NT2/D1 (cell line): ENCODE data around the gene OR52E1.

Experiments used
- DNase-seq: peaks from one replicate; pipeline ENCODE4 v3.0.0-alpha.2; 2011; ENCODE audit warnings: low read depth, low spot score
- H3K27me3 ChIP-seq: 2 replicates; pipeline ENCODE4 v1.6.0; 2011; ENCODE audit warnings: mild to moderate bottlenecking; ENCODE audit not compliant: insufficient read length, insufficient read depth
- H3K36me3 ChIP-seq: 2 replicates; pipeline ENCODE4 v1.6.1; 2011; ENCODE audit warnings: mild to moderate bottlenecking, low read length, mixed read lengths; ENCODE audit not compliant: insufficient read depth, insufficient read length
- H3K4me1 ChIP-seq: 2 replicates; pipeline ENCODE4 v1.5.1; 2011; ENCODE audit not compliant: insufficient read depth, insufficient read length
- H3K4me3 ChIP-seq: 2 replicates; pipeline ENCODE4 v1.5.1; 2011; ENCODE audit warnings: low read depth; ENCODE audit not compliant: insufficient read length
- H3K9ac ChIP-seq: 2 replicates; pipeline ENCODE4 v1.6.0; 2011; ENCODE audit warnings: low read depth; ENCODE audit not compliant: insufficient read length
- H3K9me3 ChIP-seq: 2 replicates; pipeline ENCODE4 v1.5.1; 2011; ENCODE audit warnings: mild to moderate bottlenecking, low read length; ENCODE audit not compliant: insufficient read depth
- SUZ12 ChIP-seq: IDR thresholded peaks from 2 replicates; pipeline ENCODE4 v1.6.1; 2011; ENCODE audit not compliant: insufficient read length, insufficient read depth; ENCODE audit errors: extremely low read depth
- YY1 ChIP-seq: IDR thresholded peaks from 2 replicates; pipeline ENCODE4 v1.6.1; 2011; ENCODE audit not compliant: insufficient read length, insufficient read depth
- ZNF274 ChIP-seq: IDR thresholded peaks from 2 replicates; pipeline ENCODE4 v1.6.1; 2011; ENCODE audit warnings: mild to moderate bottlenecking, low read depth, low read length

OR52E1 gene

DNA sequence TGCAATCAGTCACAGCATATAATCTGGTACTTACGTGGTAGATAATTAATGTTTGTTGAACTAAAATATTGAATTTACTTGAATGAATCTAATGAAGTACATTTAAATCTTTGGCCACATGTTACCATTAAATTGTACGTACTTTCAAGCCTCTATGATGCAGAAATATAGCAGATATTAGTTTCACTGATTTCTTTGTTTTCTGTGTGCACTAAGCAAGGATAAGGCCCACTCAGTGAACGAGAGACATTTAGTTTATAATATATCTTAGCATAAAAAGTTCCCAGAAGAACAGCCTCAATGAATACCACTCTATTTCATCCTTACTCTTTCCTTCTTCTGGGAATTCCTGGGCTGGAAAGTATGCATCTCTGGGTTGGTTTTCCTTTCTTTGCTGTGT is at the start of gene OR52E1:
TSS of gene OR52E1 (plus strand) at position 301 of the 400 bp plus-strand sequence.
- no peaks in the 10 kb centered on the region for H3K4me1 ChIP-seq
- DNase-seq = no peak
- no peaks in the 10 kb centered on the region for H3K27me3 ChIP-seq
- H3K4me3 ChIP-seq = no peak within 1 kb of the TSS
- H3K9ac ChIP-seq = no peak within 1 kb of the TSS
- no peaks in the 10 kb centered on the region for H3K36me3 ChIP-seq
- no peaks in the 10 kb centered on the region for H3K9me3 ChIP-seq
- no peak for TF ChIP-seq SUZ12
- no peak for TF ChIP-seq ZNF274
- no peak for TF ChIP-seq YY1

DNA sequence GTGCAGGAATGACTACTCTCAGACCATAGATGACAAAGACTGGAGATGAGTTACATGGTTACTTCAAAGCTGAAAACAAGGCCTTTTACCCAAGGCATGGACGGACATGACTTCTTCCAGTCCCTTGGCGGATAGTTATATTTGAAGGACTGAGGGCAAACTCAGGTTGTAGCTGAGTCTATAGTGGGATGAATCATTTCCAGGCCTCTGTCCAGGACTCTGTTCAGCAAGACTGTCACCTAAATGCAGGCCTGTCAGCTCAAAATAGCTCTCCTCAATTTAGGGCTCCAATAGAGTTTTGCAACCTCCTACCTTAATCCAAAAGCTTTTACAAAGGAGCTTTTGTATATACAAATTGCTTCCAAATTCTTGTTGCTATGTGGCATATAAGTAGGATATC is 47.4 kb upstream of the OR52E1 start:
- H3K4me3 ChIP-seq = no peak overlapping the region

DNA sequence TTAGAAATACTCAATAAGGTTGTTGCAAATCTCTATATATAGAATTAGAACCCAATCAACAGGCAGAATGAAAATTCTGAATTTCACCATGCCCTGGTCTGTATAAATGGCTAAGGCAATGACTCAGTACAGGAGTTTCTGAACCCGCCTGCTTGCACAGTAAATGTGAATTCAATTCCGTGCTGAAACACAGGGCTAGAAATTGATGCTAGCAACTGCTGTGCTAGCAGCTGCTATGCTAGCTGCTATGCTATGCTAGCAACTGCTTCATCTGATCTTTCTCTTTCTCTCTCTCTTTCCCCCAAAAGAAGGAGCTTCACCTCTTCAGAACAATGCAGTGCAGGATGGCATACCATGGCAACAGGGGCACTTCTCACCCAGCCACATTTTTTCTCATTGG is 32.7 kb upstream of the OR52E1 start:
- TF ChIP-seq SUZ12 = no peak
- TF ChIP-seq ZNF274 = no peak
- TF ChIP-seq YY1 = no peak
- Histone ChIP-seq H3K36me3 (no peaks in the 10 kb centered on the region), H3K4me3 (no peak overlapping the region), H3K4me1 (no peaks in the 10 kb centered on the region), H3K27me3 (no peaks in the 10 kb centered on the region), H3K9ac (no peak overlapping the region), H3K9me3 (no peaks in the 10 kb centered on the region)
- no peak for DNase-seq

More for the DNA sequence above, 47.4 kb upstream of the OR52E1 start:
- no peaks in the 10 kb centered on the region for H3K27me3 ChIP-seq
- no peak overlapping the region for H3K9ac ChIP-seq
- no peaks in the 10 kb centered on the region for H3K4me1 ChIP-seq
- no peak for DNase-seq
- H3K9me3 ChIP-seq = no peaks in the 10 kb centered on the region
- H3K36me3 ChIP-seq = no peaks in the 10 kb centered on the region
- TF ChIP-seq YY1 (no peak), ZNF274 (no peak), SUZ12 (no peak)

DNA sequence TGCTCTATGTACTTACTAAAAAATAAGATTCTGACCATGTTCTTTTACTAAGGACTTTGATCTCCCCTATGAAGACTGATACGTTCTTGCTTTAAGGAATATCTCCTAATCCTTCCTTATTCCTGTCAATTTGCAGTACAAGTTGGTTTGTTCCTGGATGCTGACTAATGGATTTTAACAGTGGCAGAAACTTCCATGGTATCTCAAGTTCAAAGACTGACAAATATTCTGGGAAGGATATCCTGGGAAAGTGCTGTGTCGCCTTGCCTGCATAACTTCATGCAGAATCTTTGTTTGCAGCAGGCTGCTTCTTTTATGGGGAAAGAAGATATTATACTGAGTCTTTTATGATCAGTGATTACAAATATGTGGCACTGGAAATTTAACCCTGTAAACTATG is 31.4 kb upstream of the OR52E1 start:
- Histone ChIP-seq H3K27me3 (no peaks in the 10 kb centered on the region), H3K9ac (no peak overlapping the region), H3K36me3 (no peaks in the 10 kb centered on the region), H3K4me1 (no peaks in the 10 kb centered on the region), H3K4me3 (no peak overlapping the region), H3K9me3 (no peaks in the 10 kb centered on the region)
- DNase-seq = no peak
- TF ChIP-seq ZNF274 = no peak
- no peak for TF ChIP-seq SUZ12
- no peak for TF ChIP-seq YY1

DNA sequence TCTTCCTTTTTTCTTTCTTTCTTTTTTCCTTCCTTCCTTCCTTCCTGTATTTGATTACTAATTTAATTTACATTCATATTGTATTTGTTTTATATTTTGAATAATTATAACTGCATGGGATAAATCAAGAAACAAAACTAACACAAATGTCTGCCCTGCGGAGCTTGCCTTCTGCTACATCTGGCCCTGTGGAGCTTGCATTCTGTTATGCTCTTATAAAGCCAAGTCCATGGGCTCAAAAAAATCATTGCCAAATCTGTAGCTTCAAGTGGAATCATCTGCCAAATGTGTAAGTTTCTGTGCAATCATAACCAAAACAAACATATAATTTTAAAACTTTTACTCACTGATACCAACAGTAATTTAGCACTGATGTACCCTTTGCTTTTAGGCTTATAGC is 31.0 kb upstream of the OR52E1 start:
- Histone ChIP-seq H3K9ac (no peak overlapping the region), H3K4me3 (no peak overlapping the region), H3K9me3 (no peaks in the 10 kb centered on the region), H3K4me1 (no peaks in the 10 kb centered on the region), H3K36me3 (no peaks in the 10 kb centered on the region), H3K27me3 (no peaks in the 10 kb centered on the region)
- no peak for DNase-seq
- TF ChIP-seq SUZ12 (no peak), ZNF274 (no peak), YY1 (no peak)

DNA sequence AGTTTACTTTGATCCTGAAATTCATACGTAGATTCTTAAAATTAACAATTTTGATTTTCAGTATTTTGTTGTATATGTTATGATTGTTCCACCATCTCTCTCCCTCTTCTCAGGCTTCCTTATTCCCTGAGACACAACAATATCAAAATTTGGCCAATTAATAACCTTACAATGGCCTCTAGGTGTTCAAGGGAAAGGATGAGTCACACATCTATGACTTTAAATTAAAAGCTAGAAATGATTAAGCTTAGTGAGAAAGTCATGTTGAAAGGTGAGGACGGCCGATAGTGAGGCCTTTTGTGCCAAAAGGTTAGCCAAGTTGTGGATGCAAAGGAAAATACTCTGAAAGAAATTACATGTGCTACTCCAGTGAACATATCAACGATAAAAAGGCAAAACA is 28.5 kb upstream of the OR52E1 start:
- no peaks in the 10 kb centered on the region for H3K9me3 ChIP-seq
- H3K9ac ChIP-seq = no peak overlapping the region
- DNase-seq = no peak
- H3K4me1 ChIP-seq = no peaks in the 10 kb centered on the region
- no peak overlapping the region for H3K4me3 ChIP-seq
- H3K27me3 ChIP-seq = no peaks in the 10 kb centered on the region
- no peaks in the 10 kb centered on the region for H3K36me3 ChIP-seq
- TF ChIP-seq YY1 = no peak
- no peak for TF ChIP-seq ZNF274
- TF ChIP-seq SUZ12 = no peak

DNA sequence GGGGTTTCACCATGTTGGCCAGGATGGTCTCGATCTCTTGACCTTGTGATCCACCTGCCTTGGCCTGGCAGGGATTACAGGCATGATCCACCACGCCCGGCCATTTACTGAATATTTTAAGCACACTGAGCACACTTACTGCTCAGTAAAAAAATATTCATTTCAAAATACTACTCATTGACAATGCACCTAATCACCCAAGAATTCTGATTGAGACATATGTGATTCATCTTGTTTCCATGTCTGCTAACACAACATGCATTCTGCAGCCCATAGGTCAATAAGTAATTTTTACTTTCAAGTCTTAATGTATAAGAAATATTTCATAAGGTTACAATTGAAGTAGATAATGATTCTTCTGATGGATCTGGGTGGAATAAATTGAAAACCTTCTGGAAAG is 27.3 kb upstream of the OR52E1 start:
- no peak for DNase-seq
- TF ChIP-seq ZNF274 = no peak
- TF ChIP-seq SUZ12 = no peak
- TF ChIP-seq YY1 = no peak
- Histone ChIP-seq H3K27me3 (no peaks in the 10 kb centered on the region), H3K9me3 (no peaks in the 10 kb centered on the region), H3K9ac (no peak overlapping the region), H3K36me3 (no peaks in the 10 kb centered on the region), H3K4me3 (no peak overlapping the region), H3K4me1 (no peaks in the 10 kb centered on the region)

DNA sequence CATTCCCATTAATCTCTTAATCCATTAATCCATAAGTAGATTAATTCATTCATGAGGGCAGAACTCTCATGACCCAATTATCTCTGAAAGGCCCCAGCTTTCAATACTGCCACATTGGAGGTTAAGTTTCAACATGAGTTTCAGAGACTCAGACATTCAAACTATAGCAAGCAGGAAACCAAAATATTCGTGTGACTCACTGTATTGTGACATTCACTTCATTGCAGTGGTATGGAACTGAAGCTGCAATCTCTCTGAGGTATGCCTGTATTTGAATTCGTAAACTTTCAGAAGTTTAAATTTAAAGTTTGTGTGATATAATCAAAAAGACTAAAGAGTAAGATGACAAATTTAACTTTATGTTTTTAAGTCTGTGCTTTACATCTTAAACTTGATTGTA is 26.0 kb upstream of the OR52E1 start:
- Histone ChIP-seq H3K9ac (no peak overlapping the region), H3K4me1 (no peaks in the 10 kb centered on the region), H3K36me3 (no peaks in the 10 kb centered on the region), H3K27me3 (no peaks in the 10 kb centered on the region), H3K9me3 (no peaks in the 10 kb centered on the region), H3K4me3 (no peak overlapping the region)
- no peak for TF ChIP-seq ZNF274
- TF ChIP-seq YY1 = no peak
- TF ChIP-seq SUZ12 = no peak
- DNase-seq = no peak
